ENCODE data around the gene SLK. TPM values are rescaled to one million over a fixed set of nuclear protein-coding genes. Genes with fewer than 3 reads are reported as not detected.

The SLK gene
- total RNA-seq, 1 donor from 2014 or later = 122 TPM

GRCh38 chr10:104066945-104067344 is 100.0 kb downstream of the SLK start:
- DNase-seq = no peak
- Mint-ChIP-seq H3K36me3 (ENCODE audit: unreplicated experiment) (no peaks in the 10 kb centered on the region), H3K27me3 (ENCODE audit: unreplicated experiment) (peaks cover 2% of the 10 kb centered on the region), H3K4me1 (ENCODE audit: low read depth, unreplicated experiment) (peaks cover 14% of the 10 kb centered on the region), H3K9me3 (ENCODE audit: unreplicated experiment) (peaks cover 2% of the 10 kb centered on the region), H3K4me3 (ENCODE audit: unreplicated experiment) (peak overlapping the region; percentile 24), H3K27ac (ENCODE audit: unreplicated experiment) (no peak overlapping the region)
- TF ChIP-seq CTCF (IDR thresholded peaks at IDR 0.05; ENCODE audit: partially characterized antibody, unreplicated experiment) = no peak

DNA sequence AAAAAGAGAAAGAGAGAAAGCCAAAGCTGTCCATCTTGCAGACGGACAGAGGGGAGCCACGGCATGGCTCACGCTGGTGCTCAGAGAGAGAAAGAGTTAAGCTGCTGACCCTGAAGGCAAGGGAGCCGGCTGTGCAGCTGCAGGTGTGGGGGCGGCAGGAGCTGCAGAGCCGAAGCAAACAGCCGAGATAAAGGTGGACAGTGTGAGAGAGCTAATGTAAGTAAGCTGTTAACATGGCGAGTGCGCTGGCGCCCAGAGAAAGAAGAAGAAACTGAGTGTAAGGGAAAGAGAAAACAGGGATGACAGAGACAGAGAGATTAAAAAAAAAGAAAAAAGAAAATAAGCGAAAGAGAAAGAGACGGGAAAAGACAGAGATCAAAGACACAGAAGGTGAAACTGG is 100.6 kb downstream of the SLK start:
- no peaks in the 10 kb centered on the region for H3K36me3 Mint-ChIP-seq (ENCODE audit: unreplicated experiment)
- peaks cover 2% of the 10 kb centered on the region for H3K27me3 Mint-ChIP-seq (ENCODE audit: unreplicated experiment)
- H3K27ac Mint-ChIP-seq (ENCODE audit: unreplicated experiment) = no peak overlapping the region
- TF ChIP-seq CTCF (IDR thresholded peaks at IDR 0.05; ENCODE audit: partially characterized antibody, unreplicated experiment) = no peak
- DNase-seq = no peak
- H3K9me3 Mint-ChIP-seq (ENCODE audit: unreplicated experiment) = peaks cover 2% of the 10 kb centered on the region
- peak overlapping the region; percentile 44 for H3K4me3 Mint-ChIP-seq (ENCODE audit: unreplicated experiment)
- H3K4me1 Mint-ChIP-seq (ENCODE audit: low read depth, unreplicated experiment) = peaks cover 14% of the 10 kb centered on the region

GRCh38 chr10:104069613-104070012 is 102.7 kb downstream of the SLK start:
- no peak for TF ChIP-seq CTCF (IDR thresholded peaks at IDR 0.05; ENCODE audit: partially characterized antibody, unreplicated experiment)
- Mint-ChIP-seq H3K27me3 (ENCODE audit: unreplicated experiment) (peaks cover 2% of the 10 kb centered on the region), H3K36me3 (ENCODE audit: unreplicated experiment) (no peaks in the 10 kb centered on the region), H3K27ac (ENCODE audit: unreplicated experiment) (no peak overlapping the region), H3K9me3 (ENCODE audit: unreplicated experiment) (peaks cover 2% of the 10 kb centered on the region), H3K4me3 (ENCODE audit: unreplicated experiment) (no peak overlapping the region), H3K4me1 (ENCODE audit: low read depth, unreplicated experiment) (peaks cover 14% of the 10 kb centered on the region)
- DNase-seq = no peak

DNA sequence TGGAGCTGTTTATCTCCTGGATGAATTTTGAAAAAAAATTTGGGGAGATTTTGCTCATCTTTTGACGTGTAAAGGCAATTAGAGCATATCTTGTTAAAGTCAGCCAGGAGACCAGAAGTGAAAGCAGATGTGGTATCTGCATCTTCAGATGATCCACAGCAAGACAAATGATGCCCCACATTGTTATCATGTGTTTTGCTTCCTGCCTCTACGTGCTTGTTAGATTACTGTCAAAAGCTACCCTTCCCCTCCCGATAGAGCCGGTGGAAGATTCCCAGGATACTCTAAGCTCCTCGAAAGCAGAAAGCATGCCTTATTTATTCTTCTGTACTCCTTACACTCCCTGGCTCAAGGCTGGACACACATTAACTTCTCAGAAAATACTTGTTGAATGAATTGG is 105.8 kb downstream of the SLK start:
- no peak overlapping the region for H3K27ac Mint-ChIP-seq (ENCODE audit: unreplicated experiment)
- H3K27me3 Mint-ChIP-seq (ENCODE audit: unreplicated experiment) = peaks cover under 1% of the 10 kb centered on the region
- peaks cover 2% of the 10 kb centered on the region for H3K9me3 Mint-ChIP-seq (ENCODE audit: unreplicated experiment)
- H3K36me3 Mint-ChIP-seq (ENCODE audit: unreplicated experiment) = no peaks in the 10 kb centered on the region
- TF ChIP-seq CTCF (IDR thresholded peaks at IDR 0.05; ENCODE audit: partially characterized antibody, unreplicated experiment) = no peak
- H3K4me1 Mint-ChIP-seq (ENCODE audit: low read depth, unreplicated experiment) = peaks cover 1% of the 10 kb centered on the region
- H3K4me3 Mint-ChIP-seq (ENCODE audit: unreplicated experiment) = no peak overlapping the region
- DNase-seq = no peak

DNA sequence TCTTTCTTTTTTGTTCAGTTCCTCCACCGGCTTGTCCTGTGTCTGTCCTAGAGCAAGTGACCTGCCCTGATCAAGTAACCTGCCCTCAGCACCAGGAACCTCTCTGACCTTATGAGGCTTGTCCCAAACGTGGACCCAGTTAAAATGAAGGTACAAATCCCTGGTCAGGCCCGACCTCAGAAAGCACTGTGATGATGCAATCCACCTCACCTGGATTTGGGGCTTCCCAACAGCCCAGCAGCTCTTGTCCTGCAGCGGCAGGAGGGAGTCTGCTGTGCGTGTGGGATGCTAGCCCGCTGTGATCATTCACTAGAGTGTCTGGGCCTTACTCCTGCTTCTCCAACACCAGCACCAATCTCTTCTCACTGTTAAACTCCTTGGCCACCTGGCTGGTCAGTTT is 107.6 kb downstream of the SLK start:
- H3K4me3 Mint-ChIP-seq (ENCODE audit: unreplicated experiment) = no peak overlapping the region
- no peak for TF ChIP-seq CTCF (IDR thresholded peaks at IDR 0.05; ENCODE audit: partially characterized antibody, unreplicated experiment)
- H3K27me3 Mint-ChIP-seq (ENCODE audit: unreplicated experiment) = no peaks in the 10 kb centered on the region
- DNase-seq = no peak
- no peak overlapping the region for H3K27ac Mint-ChIP-seq (ENCODE audit: unreplicated experiment)
- H3K4me1 Mint-ChIP-seq (ENCODE audit: low read depth, unreplicated experiment) = no peaks in the 10 kb centered on the region
- H3K9me3 Mint-ChIP-seq (ENCODE audit: unreplicated experiment) = peaks cover 2% of the 10 kb centered on the region
- no peaks in the 10 kb centered on the region for H3K36me3 Mint-ChIP-seq (ENCODE audit: unreplicated experiment)

All from glutamatergic neuron (in vitro differentiated cells).